H54 (cell line): ENCODE results near the gene PDZD2.
"Not testable (repeated sequence)": the region's sequence is repeated elsewhere in the genome, so short reads cannot be mapped to it uniquely, and the experiment has no call there.

Experiments
- DNase-seq: peaks from one replicate; pipeline ENCODE4 v3.0.0; 2011; ENCODE audit warnings: low spot score, mixed read lengths; ENCODE audit not compliant: insufficient read length
- FAIRE-seq: peaks from 3 replicates; lab custom pipeline; 2011; peaks lifted over from hg19 to GRCh38; lab: Jason Lieb, UNC
- POLR2A ChIP-seq: IDR thresholded peaks from 2 replicates; pipeline ENCODE4 v1.6.1; 2011; ENCODE audit warnings: low read depth, mild to moderate bottlenecking, low read length

PDZD2 gene

GRCh38 chr5:31767335-31768031, 128.6 kb downstream of the PDZD2 start:
- no peak for FAIRE-seq
- TF ChIP-seq POLR2A, result no peak
- no peak for DNase-seq

- FAIRE-seq (no peak), DNase-seq (no peak)
- TF ChIP-seq POLR2A, result no peak
Measured at GRCh38 chr5:31768046-31768445, 129.1 kb downstream of the PDZD2 start.

GRCh38 chr5:31768784-31769183, 129.9 kb downstream of the PDZD2 start:
- FAIRE-seq (no peak), DNase-seq (no peak)
- no peak for TF ChIP-seq POLR2A

- no peak for TF ChIP-seq POLR2A
- DNase-seq, result no peak
- no peak for FAIRE-seq
Measured at GRCh38 chr5:31769530-31769929, 130.6 kb downstream of the PDZD2 start.

- TF ChIP-seq POLR2A, result no peak
- no peak for FAIRE-seq
- no peak for DNase-seq
Measured at GRCh38 chr5:31770132-31770720, 131.3 kb downstream of the PDZD2 start.

- DNase-seq (no peak), FAIRE-seq (no peak)
- no peak for TF ChIP-seq POLR2A
Measured at GRCh38 chr5:31770998-31771397, 132.1 kb downstream of the PDZD2 start.

- DNase-seq (no peak), FAIRE-seq (no peak)
Measured at GRCh38 chr5:31771500-31771899, 132.6 kb downstream of the PDZD2 start.

GRCh38 chr5:31776294-31776693, 137.4 kb downstream of the PDZD2 start:
- not testable (repeated sequence) for FAIRE-seq

More at GRCh38 chr5:31771500-31771899, 132.6 kb downstream of the PDZD2 start:
- TF ChIP-seq POLR2A, result no peak

GRCh38 chr5:31776976-31777651, 138.2 kb downstream of the PDZD2 start:
- DNase-seq (no peak), FAIRE-seq (no peak)
- no peak for TF ChIP-seq POLR2A

More at GRCh38 chr5:31776294-31776693, 137.4 kb downstream of the PDZD2 start:
- not testable (repeated sequence) for DNase-seq

- no peak for DNase-seq
- FAIRE-seq, result no peak
- TF ChIP-seq POLR2A, result no peak
Measured at GRCh38 chr5:31781772-31782171, 142.8 kb downstream of the PDZD2 start.

- no peak for TF ChIP-seq POLR2A
- FAIRE-seq (no peak), DNase-seq (no peak)
Measured at GRCh38 chr5:31783086-31783645, 144.2 kb downstream of the PDZD2 start.

- TF ChIP-seq POLR2A, result no peak
- no peak for DNase-seq
- no peak for FAIRE-seq
Measured at GRCh38 chr5:31783731-31784130, 144.8 kb downstream of the PDZD2 start.

- DNase-seq (no peak), FAIRE-seq (no peak)
- no peak for TF ChIP-seq POLR2A
Measured at GRCh38 chr5:31786090-31786631, 147.2 kb downstream of the PDZD2 start.

GRCh38 chr5:31794009-31794408, 155.1 kb downstream of the PDZD2 start:
- no peak for FAIRE-seq

More at GRCh38 chr5:31794009-31794408, 155.1 kb downstream of the PDZD2 start:
- no peak for DNase-seq
- no peak for TF ChIP-seq POLR2A
